GM23248 (cell line): Measurements from ENCODE around the gene STAMBPL1.

Experiments
- EZH2 ChIP-seq: fragments of 200-600 bp; sonication (generic); IDR thresholded peaks from 2 replicates; pipeline ENCODE4 v1.6.1; 2018; ENCODE audit warnings: antibody characterized with exemption, mild to moderate bottlenecking; ENCODE audit not compliant: insufficient read depth, poor library complexity, severe bottlenecking
- EZH2phosphoT487 ChIP-seq: fragments of 200-600 bp; sonication (generic); IDR thresholded peaks from 2 replicates; pipeline ENCODE4 v1.6.1; 2018; ENCODE audit warnings: antibody characterized with exemption, moderate library complexity, mild to moderate bottlenecking, low read depth; ENCODE audit not compliant: insufficient read depth

- TF ChIP-seq EZH2 (no peak), EZH2phosphoT487 (no peak)
These were observed 88.3 kb downstream of the STAMBPL1 start for GRCh38 chr10:88968391-88968790.
